Measurements from ENCODE around the gene ZNF428.

Gene ZNF428

GRCh38 chr19:43667126-43667875 is 47.9 kb upstream of the ZNF428 start:
- Histone ChIP-seq H3K79me1 (ENCODE audit: low read length) (peaks cover 4% of the 10 kb centered on the region), H3K9ac (ENCODE audit: low read length) (no peak overlapping the region), H3K4me3 (ENCODE audit: low read depth, low read length) (no peak overlapping the region), H3K23ac (ENCODE audit: low read length) (no peak overlapping the region), H3K36me3 (ENCODE audit: control insufficient read depth in 1 of 2, insufficient read depth in 2 of 2, low read length in 2 of 2) (peaks cover 0 to 3% of the 10 kb centered on the region in 2 experiments), H3K14ac (ENCODE audit: low read length) (no peak overlapping the region), H3K4ac (ENCODE audit: low read depth, low read length) (no peak overlapping the region), H2BK5ac (ENCODE audit: low read depth, low read length, poor library complexity) (no peak overlapping the region), H3K4me2 (ENCODE audit: low read length) (peak overlapping the region; percentile 74), H4K12ac (ENCODE audit: low read depth, low read length) (no peak overlapping the region), H4K91ac (ENCODE audit: low read depth, low read length) (peak overlapping the region; percentile 0), H4K8ac (ENCODE audit: low read depth, low read length) (no peak overlapping the region), H3K27me3 (ENCODE audit: insufficient read depth, low read length) (peaks cover 4% of the 10 kb centered on the region), H3K18ac (ENCODE audit: low read length) (no peak overlapping the region), H2AFZ (ENCODE audit: insufficient read depth, low read length, poor library complexity) (no peak overlapping the region), H2BK12ac (ENCODE audit: low read length) (no peak overlapping the region), H3K9me3 (ENCODE audit: insufficient read depth, low read depth, low read length) (peaks cover 6% of the 10 kb centered on the region), H2BK120ac (ENCODE audit: insufficient read depth, low read length, poor library complexity) (no peak overlapping the region), H3K4me1 (ENCODE audit: control insufficient read depth in 1 of 2, insufficient read depth in 2 of 2, low read length in 2 of 2) (peaks cover 6 to 7% of the 10 kb centered on the region in 2 experiments), H3K79me2 (ENCODE audit: control insufficient read depth, insufficient read depth, low read length, poor library complexity) (no peaks in the 10 kb centered on the region), H3K27ac (ENCODE audit: low read depth, low read length) (no peak overlapping the region), H2AK5ac (ENCODE audit: low read length) (no peak overlapping the region)
- WGBS (ENCODE audit: extremely low coverage, insufficient coverage, insufficient read length) = no CpG with 5 or more reads among the region's 26 CpGs
- DNase-seq = no peak

GRCh38 chr19:43664018-43664417 is 44.6 kb upstream of the ZNF428 start:
- no peaks in the 10 kb centered on the region for H3K27me3 ChIP-seq (ENCODE audit: insufficient read depth, low read length)
- no peaks in the 10 kb centered on the region for H3K79me2 ChIP-seq (ENCODE audit: control insufficient read depth, insufficient read depth, low read length, poor library complexity)
- H3K27ac ChIP-seq (ENCODE audit: low read depth, low read length) = no peak overlapping the region
- no peak overlapping the region for H4K12ac ChIP-seq (ENCODE audit: low read depth, low read length)
- peaks cover 6% of the 10 kb centered on the region for H3K9me3 ChIP-seq (ENCODE audit: insufficient read depth, low read depth, low read length)
- no peak overlapping the region for H2BK120ac ChIP-seq (ENCODE audit: insufficient read depth, low read length, poor library complexity)
- H2BK12ac ChIP-seq (ENCODE audit: low read length) = no peak overlapping the region
- no peak overlapping the region for H3K4ac ChIP-seq (ENCODE audit: low read depth, low read length)
- H3K4me1 ChIP-seq (ENCODE audit: control insufficient read depth in 1 of 2, insufficient read depth in 2 of 2, low read length in 2 of 2) = peaks cover under 1% of the 10 kb centered on the region in 2 experiments
- H3K18ac ChIP-seq (ENCODE audit: low read length) = no peak overlapping the region
- H3K9ac ChIP-seq (ENCODE audit: low read length) = no peak overlapping the region
- no peak overlapping the region for H2AFZ ChIP-seq (ENCODE audit: insufficient read depth, low read length, poor library complexity)
- H3K14ac ChIP-seq (ENCODE audit: low read length) = no peak overlapping the region
- H3K36me3 ChIP-seq (ENCODE audit: control insufficient read depth in 1 of 2, insufficient read depth in 2 of 2, low read length in 2 of 2) = peaks cover 0 to 3% of the 10 kb centered on the region in 2 experiments
- peaks cover 1% of the 10 kb centered on the region for H3K79me1 ChIP-seq (ENCODE audit: low read length)
- no peak overlapping the region for H3K23ac ChIP-seq (ENCODE audit: low read length)
- WGBS (ENCODE audit: extremely low coverage, insufficient coverage, insufficient read length) = no CpG with 5 or more reads among the region's 7 CpGs
- H4K8ac ChIP-seq (ENCODE audit: low read depth, low read length) = no peak overlapping the region
- no peak overlapping the region for H3K4me3 ChIP-seq (ENCODE audit: low read depth, low read length)
- no peak overlapping the region for H2BK5ac ChIP-seq (ENCODE audit: low read depth, low read length, poor library complexity)
- no peak overlapping the region for H3K4me2 ChIP-seq (ENCODE audit: low read length)
- no peak overlapping the region for H2AK5ac ChIP-seq (ENCODE audit: low read length)
- H4K91ac ChIP-seq (ENCODE audit: low read depth, low read length) = no peak overlapping the region
- peak in 1 of 2 donors; percentile 18 for DNase-seq

GRCh38 chr19:43662487-43662886 is 43.1 kb upstream of the ZNF428 start:
- H3K4me2 ChIP-seq (ENCODE audit: low read length) = no peak overlapping the region
- no peaks in the 10 kb centered on the region for H3K27me3 ChIP-seq (ENCODE audit: insufficient read depth, low read length)
- whole genome bisulfite sequencing (ENCODE audit: extremely low coverage, insufficient coverage, insufficient read length) = no CpG with 5 or more reads among the region's 6 CpGs
- H3K79me1 ChIP-seq (ENCODE audit: low read length) = no peaks in the 10 kb centered on the region
- H3K23ac ChIP-seq (ENCODE audit: low read length) = no peak overlapping the region
- H3K4ac ChIP-seq (ENCODE audit: low read depth, low read length) = no peak overlapping the region
- H3K79me2 ChIP-seq (ENCODE audit: control insufficient read depth, insufficient read depth, low read length, poor library complexity) = no peaks in the 10 kb centered on the region
- no peak overlapping the region for H3K14ac ChIP-seq (ENCODE audit: low read length)
- no peak overlapping the region for H2BK12ac ChIP-seq (ENCODE audit: low read length)
- peaks cover 0 to 5% of the 10 kb centered on the region in 2 experiments for H3K36me3 ChIP-seq (ENCODE audit: control insufficient read depth in 1 of 2, insufficient read depth in 2 of 2, low read length in 2 of 2)
- DNase-seq = peak in 1 of 2 donors; percentile 42
- H2BK120ac ChIP-seq (ENCODE audit: insufficient read depth, low read length, poor library complexity) = no peak overlapping the region
- no peak overlapping the region for H3K27ac ChIP-seq (ENCODE audit: low read depth, low read length)
- no peak overlapping the region for H3K18ac ChIP-seq (ENCODE audit: low read length)
- no peak overlapping the region for H4K91ac ChIP-seq (ENCODE audit: low read depth, low read length)
- H4K8ac ChIP-seq (ENCODE audit: low read depth, low read length) = no peak overlapping the region
- no peak overlapping the region for H2BK5ac ChIP-seq (ENCODE audit: low read depth, low read length, poor library complexity)
- H3K4me3 ChIP-seq (ENCODE audit: low read depth, low read length) = no peak overlapping the region
- H2AK5ac ChIP-seq (ENCODE audit: low read length) = no peak overlapping the region
- no peak overlapping the region for H3K9ac ChIP-seq (ENCODE audit: low read length)
- H2AFZ ChIP-seq (ENCODE audit: insufficient read depth, low read length, poor library complexity) = no peak overlapping the region
- H3K9me3 ChIP-seq (ENCODE audit: insufficient read depth, low read depth, low read length) = peaks cover 3% of the 10 kb centered on the region
- H3K4me1 ChIP-seq (ENCODE audit: control insufficient read depth in 1 of 2, insufficient read depth in 2 of 2, low read length in 2 of 2) = no peaks in the 10 kb centered on the region
- no peak overlapping the region for H4K12ac ChIP-seq (ENCODE audit: low read depth, low read length)

- Histone ChIP-seq H3K36me3 (ENCODE audit: control insufficient read depth in 1 of 2, insufficient read depth in 2 of 2, low read length in 2 of 2) (peaks cover 0 to 5% of the 10 kb centered on the region in 2 experiments), H3K27me3 (ENCODE audit: insufficient read depth, low read length) (no peaks in the 10 kb centered on the region), H4K12ac (ENCODE audit: low read depth, low read length) (no peak overlapping the region), H2AFZ (ENCODE audit: insufficient read depth, low read length, poor library complexity) (no peak overlapping the region), H3K27ac (ENCODE audit: low read depth, low read length) (no peak overlapping the region), H3K9ac (ENCODE audit: low read length) (no peak overlapping the region), H3K4ac (ENCODE audit: low read depth, low read length) (no peak overlapping the region), H3K79me1 (ENCODE audit: low read length) (no peaks in the 10 kb centered on the region), H4K91ac (ENCODE audit: low read depth, low read length) (no peak overlapping the region), H4K8ac (ENCODE audit: low read depth, low read length) (no peak overlapping the region), H3K14ac (ENCODE audit: low read length) (no peak overlapping the region), H3K18ac (ENCODE audit: low read length) (no peak overlapping the region), H3K23ac (ENCODE audit: low read length) (no peak overlapping the region), H3K4me1 (ENCODE audit: control insufficient read depth in 1 of 2, insufficient read depth in 2 of 2, low read length in 2 of 2) (no peaks in the 10 kb centered on the region), H2BK5ac (ENCODE audit: low read depth, low read length, poor library complexity) (no peak overlapping the region), H2BK120ac (ENCODE audit: insufficient read depth, low read length, poor library complexity) (no peak overlapping the region), H2BK12ac (ENCODE audit: low read length) (no peak overlapping the region), H3K79me2 (ENCODE audit: control insufficient read depth, insufficient read depth, low read length, poor library complexity) (no peaks in the 10 kb centered on the region), H3K4me2 (ENCODE audit: low read length) (no peak overlapping the region), H2AK5ac (ENCODE audit: low read length) (no peak overlapping the region), H3K4me3 (ENCODE audit: low read depth, low read length) (no peak overlapping the region), H3K9me3 (ENCODE audit: insufficient read depth, low read depth, low read length) (peaks cover 3% of the 10 kb centered on the region)
- no CpG with 5 or more reads among the region's 6 CpGs for WGBS (ENCODE audit: extremely low coverage, insufficient coverage, insufficient read length)
- no peak for DNase-seq
These were observed 41.5 kb upstream of the ZNF428 start for GRCh38 chr19:43660971-43661360.

All from trophoblast cell (in vitro differentiated cells and primary cell).